NCI-H82 (cell line): ENCODE data around the gene RNF34.

ENCODE experiments used
- DNase-seq: peaks from one replicate; lab custom pipeline; 2025; lab: John Stamatoyannopoulos, UW

The RNF34 gene

GRCh38 chr12:121388421-121388981, 11.4 kb upstream of the RNF34 start:
- no peak for DNase-seq

- no peak for DNase-seq
Observed at GRCh38 chr12:121390856-121391255, 9.1 kb upstream of the RNF34 start.

- no peak for DNase-seq
Observed at GRCh38 chr12:121391619-121392324, 8.1 kb upstream of the RNF34 start.

- no peak for DNase-seq
Observed at GRCh38 chr12:121392325-121392716, 7.6 kb upstream of the RNF34 start.

- no peak for DNase-seq
Observed at GRCh38 chr12:121397521-121397920, 2.4 kb upstream of the RNF34 start.

- no peak for DNase-seq
Observed at GRCh38 chr12:121398355-121398754, 1.6 kb upstream of the RNF34 start.

GRCh38 chr12:121400332-121401139, 618 bp downstream of the RNF34 start:
- DNase-seq, result peak; percentile 64

GRCh38 chr12:121403721-121404120, 3.8 kb downstream of the RNF34 start:
- no peak for DNase-seq

- DNase-seq, result peak; percentile 71
Observed at GRCh38 chr12:121404734-121405133, 4.8 kb downstream of the RNF34 start.

- no peak for DNase-seq
Observed at GRCh38 chr12:121405211-121405610, 5.3 kb downstream of the RNF34 start.

- no peak for DNase-seq
Observed at GRCh38 chr12:121413917-121414316, 14.0 kb downstream of the RNF34 start.

GRCh38 chr12:121417847-121418246, 17.9 kb downstream of the RNF34 start:
- no peak for DNase-seq

GRCh38 chr12:121420109-121420508, 20.2 kb downstream of the RNF34 start:
- DNase-seq, result no peak

- DNase-seq, result no peak
Observed at GRCh38 chr12:121423253-121423652, 23.3 kb downstream of the RNF34 start.

GRCh38 chr12:121423682-121424623, 24.0 kb downstream of the RNF34 start:
- DNase-seq, result no peak

GRCh38 chr12:121424624-121424975, 24.7 kb downstream of the RNF34 start:
- DNase-seq, result no peak

GRCh38 chr12:121427556-121428050, 27.7 kb downstream of the RNF34 start:
- no peak for DNase-seq

GRCh38 chr12:121428883-121429282, 29.0 kb downstream of the RNF34 start:
- DNase-seq, result no peak

- no peak for DNase-seq
Observed at GRCh38 chr12:121430833-121431415, 31.0 kb downstream of the RNF34 start.

GRCh38 chr12:121432740-121433480, 33.0 kb downstream of the RNF34 start:
- no peak for DNase-seq

GRCh38 chr12:121436706-121437105, 36.8 kb downstream of the RNF34 start:
- DNase-seq, result no peak
